ENCODE data around the gene TMEM132C.

The TMEM132C gene

DNA sequence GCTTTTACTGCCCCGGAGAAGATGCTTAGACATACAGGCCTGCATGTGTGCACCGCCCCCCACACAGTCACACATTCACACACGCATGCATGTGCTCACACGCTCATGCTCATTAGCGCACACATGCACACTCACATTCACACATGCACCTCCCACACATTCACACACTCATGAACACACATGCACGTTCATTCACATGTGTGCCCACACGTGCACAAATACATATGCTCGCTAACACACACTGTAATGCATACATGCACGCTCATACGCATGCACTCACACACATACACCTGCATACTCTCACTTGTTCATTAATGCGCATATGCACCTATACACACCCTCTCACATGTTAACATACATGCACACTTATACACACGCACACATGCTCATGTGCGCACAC is 21.9 kb downstream of the TMEM132C start:
- DNase-seq: no peak

DNA sequence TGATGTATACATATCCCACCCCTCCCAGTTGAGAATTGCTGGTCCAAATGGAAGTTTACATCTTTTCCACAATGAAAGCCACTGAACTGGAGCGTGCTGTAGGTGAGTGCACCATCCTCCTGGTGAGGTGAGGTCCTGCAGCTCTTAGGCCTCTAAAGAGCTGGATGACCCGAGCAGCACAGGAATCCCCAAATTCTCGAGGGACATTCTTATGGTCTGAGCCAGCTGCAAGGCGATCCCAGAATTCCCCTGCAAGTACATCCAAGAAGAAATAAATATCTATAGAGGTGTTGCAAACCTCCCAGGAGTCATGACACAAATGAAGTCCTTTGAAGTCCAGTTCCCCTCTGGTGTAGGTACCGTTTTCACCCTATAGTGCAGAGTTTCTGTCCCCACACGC is 24.0 kb downstream of the TMEM132C start:
- DNase-seq: no peak

DNA sequence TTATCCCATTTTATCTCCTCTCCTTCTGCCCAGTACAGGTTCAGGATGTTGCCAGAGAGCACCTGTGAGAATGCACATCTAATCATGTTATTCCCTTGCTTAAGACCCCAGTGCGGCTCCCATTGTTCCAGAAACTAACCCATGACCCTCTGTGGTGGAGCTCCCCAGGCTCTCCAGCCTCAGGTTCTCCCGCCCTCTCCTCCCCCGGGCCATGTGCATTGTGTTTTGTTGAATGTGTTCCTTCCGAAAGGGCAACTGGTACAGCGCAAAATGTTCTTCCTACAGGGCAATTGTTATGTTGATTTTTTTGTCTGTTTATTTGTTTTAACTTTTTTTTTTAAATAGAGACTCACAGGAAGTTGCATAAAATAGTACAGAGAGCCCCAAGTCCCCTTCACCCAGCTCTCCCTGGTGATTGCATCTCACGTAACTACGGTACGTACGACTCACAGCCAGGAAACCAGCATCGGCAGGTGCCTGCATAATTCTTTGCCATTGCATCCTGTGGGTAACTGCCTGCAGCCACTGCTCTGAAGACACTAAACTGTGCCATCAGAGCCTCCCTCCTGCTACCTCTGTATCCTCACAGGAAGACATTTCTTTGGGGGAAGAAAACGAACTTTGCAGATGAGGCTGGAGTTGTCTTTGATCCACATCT is 31.2 kb downstream of the TMEM132C start:
- DNase-seq: no peak

DNA sequence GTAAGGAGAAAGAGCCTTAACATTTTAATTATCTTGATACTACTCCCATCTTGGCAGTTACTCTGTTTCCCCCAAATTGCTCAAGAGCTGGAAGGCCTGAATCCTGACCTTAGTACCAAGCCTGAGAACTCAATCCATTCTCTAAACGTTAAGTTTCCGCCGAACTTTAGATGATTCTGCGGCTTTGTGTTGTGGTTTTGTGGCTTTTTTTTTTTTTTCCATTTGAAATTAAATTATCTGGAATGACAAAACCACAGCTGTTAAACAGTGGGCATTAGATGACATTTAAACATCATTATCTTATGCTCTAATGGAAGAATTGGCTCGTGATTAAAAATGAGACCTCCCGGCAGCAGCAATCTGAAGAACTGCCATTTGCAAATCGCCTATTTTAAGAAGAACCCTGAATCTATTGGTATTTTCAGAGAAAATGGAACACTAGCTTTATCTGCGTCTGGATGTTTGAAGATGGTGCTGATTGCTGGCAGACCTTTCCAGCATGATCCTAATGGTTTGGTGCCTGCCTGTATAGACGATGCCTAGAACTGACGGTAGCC is 38.4 kb downstream of the TMEM132C start:
- DNase-seq: no peak

DNA sequence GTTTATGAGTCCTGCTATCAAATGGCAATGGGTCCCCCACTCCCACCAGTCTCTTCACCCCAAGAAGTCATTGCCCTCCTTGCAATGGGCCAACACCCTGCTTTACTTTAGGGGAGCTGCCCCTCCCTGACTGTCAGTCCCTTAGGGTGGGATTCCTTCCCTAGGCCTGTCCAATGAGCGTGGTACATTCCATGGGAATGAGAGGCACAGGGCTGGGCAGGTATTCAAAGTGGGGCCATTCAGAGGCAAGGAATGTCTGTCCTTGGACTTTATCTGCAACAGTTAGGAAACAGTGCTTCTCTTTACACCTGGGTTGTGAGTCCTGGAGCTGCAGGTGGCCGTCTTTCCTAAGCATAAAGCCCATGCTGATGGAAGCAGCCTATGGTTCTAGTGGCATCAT is 40.8 kb downstream of the TMEM132C start:
- no peak for DNase-seq

DNA sequence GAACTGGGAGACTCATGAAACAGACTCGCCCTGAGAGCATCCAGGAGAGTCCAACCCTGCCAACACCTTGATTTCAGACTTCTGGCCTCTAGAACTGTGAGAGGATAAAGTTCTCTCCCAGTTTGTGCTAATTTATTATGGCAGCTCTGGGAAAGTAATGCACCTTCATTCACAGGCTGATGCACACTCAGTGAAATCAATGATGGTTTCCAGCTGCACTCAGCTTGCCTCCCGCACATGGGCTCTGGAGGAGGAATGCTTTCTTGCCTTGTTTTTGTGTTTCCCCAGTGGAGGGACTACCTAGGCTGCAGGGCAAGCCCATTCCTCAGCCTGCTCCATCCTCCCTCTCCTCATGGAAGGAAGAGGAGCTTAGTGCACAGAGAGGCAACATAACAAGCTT is 45.7 kb downstream of the TMEM132C start:
- DNase-seq: no peak

DNA sequence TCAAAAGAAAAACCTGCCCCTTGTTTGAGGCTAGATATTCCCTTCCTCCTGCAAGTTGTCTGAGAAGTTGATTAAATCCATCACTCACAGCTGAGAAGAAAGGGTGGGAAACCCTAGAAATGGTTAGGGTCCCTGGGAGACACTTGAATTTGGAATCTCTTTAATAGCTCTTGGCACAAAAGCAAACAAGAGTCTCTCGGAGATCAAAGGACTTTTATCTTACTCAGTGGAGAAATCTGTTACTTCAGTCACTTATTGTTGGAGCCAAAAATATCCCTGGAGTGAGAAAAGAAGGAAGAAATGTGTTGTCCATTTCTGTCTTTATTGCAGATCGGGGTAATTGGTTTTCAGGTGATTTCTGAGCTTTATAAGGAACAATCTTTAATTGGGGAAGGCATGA is 47.0 kb downstream of the TMEM132C start:
- no peak for DNase-seq

DNA sequence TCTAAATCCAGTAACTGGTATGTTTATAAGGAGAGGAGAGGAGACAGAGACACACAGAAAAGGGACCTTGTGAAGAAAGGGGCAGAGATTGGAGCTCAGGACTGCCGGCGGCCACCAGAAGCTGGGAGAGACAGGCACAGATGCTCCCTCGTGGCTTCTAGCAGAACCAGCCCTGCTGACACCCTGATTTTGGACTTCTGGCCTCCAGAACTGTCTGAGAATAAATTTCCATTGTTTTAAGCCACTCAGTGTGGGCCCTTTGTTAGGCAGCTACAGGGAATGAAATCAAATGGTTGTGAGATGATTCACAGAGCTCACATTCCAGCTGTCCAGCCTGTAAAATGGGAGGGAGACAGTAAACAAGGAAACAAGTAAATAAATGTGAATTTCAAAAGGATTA is 47.6 kb downstream of the TMEM132C start:
- DNase-seq: no peak

DNA sequence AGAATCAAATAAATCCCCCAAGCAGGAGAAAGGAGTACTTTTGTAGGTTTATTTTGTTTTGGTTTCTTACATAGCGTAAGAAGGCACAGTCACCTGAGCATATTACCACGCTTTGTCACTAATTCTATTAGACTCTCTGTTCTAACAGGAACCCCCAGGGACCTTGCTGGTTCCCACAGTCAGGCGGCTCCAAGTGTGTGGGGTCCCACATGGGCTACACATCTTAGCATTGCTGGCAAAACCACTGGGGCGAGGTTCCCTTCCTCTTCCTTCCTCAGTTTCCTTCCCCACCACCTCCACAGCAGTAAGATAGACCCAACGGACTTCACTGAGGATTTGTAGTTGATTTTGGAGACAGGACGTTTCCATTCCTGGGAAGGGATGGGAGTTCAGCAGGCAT is 49.1 kb downstream of the TMEM132C start:
- DNase-seq: no peak

DNA sequence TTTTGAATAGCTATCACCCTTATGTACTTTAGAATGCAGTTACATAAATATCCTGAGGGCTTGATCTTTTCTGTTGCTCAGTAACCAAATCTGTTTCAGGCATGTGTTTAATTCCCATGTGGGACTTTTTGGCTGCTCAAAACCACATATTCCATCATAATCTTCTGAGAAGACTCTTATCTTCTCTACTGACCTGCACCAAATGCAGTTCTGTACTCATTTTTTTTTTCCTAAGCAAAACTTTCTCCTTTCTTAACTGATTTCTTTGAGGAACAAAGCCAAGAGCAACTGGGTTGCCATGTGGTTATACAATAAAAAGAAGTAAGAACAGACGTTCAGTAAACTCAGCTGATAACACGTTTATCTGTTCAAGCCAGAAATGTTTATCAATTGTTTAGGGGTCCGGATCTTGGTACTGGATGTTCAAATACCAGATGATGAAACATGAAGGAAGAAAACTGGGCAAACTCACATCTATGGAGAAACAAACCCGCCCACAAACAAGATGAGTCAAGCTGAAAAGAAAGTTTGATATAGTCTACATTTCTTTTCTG is 50.1 kb downstream of the TMEM132C start:
- DNase-seq: no peak

DNA sequence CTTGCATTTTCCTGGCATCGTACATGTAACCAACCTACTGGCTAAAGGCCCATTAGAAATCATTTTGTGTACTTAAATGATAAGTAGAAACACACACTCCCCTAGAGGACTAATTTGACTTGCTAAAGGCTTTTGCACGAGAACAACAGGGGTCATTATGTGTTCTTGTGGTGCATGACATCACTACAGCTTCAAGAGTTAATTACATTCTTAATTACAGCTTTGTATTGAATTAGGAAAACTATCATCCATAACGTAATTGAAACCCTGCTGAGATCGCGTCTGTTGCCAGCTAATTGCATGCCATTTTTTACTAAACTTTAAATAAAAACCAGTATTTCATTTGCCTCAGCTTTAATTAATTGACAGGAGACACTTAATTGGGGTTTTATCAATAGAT is 51.4 kb downstream of the TMEM132C start:
- DNase-seq: no peak

DNA sequence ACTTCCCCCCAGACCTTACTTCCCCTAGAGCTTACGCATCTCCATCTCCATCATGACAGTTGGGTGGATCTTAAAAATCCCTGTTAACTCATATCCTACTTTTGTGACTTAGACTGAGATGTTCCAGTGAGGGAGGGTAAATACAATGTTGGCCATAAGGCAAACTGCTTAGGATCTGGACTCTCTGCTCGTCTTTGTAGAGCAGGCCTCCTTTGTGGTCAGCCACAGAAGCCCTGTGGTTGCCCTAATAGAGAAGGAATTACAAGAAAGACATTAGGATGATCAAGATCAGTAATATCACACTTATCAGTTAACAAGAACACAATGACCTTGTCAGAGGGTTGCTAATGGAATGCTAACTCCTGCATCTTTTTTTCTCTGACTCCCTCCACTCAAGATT is 52.0 kb downstream of the TMEM132C start:
- no peak for DNase-seq

DNA sequence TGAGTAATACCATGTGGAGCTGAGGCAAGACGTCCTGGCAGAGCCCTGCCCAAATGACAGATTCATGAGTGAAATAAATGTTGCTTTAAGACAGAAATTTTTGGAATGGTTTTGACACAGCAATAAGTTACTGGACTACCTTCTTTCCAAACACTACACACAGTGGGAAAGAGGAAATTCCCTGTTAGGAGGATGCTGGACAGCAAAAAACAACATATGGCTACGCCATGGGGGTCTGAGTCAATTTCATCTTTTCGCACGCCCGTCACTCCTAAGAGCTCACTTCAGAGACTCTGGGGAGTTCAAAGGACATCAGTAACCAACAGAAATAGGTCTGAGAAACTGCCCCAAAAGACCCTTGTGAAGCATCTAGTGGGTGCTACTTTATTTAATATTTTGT is 55.4 kb downstream of the TMEM132C start:
- DNase-seq: no peak

DNA sequence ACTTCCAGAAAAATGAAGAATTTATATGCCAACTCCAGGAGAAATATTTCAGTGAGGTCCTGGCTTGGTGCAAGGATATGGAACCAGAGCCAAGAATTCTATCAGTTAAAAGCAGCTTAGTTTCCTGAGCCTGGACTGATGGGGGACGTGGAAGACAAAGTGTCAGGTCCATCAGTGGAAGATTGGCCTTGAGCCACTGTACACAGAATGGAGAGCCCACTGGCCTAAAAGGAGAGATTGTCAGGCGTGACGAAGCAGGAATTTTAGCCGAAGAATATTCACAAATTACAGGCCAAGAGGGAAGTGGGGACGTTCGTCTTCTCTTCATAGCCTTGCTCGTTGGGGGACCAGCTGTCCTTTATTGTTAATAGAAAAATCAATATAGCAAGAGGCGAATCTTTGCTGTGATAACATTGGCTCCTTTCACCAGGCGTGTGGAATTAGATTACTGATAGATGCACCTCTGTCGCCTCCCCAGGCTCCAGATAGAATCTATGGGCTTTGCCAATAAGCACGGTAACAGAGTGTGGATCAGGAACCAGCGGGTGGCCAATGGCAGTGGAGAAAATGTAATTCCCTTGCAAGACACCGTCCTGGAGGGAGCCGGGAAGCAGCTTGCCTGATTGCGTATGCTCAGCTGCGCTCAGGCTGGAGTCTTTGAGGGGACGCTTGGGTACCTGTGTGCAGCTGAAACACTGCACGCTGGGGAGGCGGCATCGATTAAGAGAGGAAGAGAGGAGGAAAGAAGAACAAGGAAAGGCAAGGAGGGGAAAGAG is 56.4 kb downstream of the TMEM132C start:
- no peak for DNase-seq

DNA sequence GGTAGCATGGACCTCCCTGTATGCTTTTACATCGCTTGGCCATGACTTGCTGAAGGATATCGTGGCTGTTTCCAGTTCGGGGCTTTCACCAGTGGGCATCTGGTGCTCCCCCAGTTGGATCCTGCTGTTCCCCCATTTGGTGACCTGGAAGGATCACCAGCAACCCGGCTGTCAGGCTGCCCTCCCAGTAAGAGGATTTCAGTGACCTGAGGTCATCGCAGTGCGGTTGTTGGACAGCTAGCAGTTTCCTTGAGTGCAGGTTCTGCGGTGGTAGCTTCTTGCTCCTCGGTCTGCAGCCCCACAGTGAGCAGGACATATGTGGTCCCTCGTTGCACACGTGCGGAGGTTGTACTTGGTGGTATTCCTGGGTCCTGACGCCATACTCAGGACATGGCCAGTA is 58.7 kb downstream of the TMEM132C start:
- no peak for DNase-seq

DNA sequence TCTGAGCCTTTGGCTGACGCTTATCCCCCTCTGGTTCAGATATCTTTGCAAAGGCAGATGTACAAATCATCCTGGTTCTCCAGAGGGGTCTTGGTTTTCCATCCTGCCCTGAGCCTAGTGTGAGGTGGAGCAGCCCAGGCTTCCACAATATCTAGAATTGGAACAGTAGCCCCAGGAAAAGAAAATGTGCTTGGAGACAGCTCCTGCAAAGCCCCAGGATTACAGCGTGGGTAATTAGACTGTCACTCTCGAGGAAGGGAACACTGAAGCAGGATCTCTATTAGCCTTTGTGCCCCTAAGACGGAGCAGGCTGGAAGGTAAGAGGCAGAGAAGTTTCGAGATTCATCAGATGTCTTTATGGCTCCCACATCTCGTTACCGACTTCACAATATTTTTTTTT is 59.4 kb downstream of the TMEM132C start:
- no peak for DNase-seq

DNA sequence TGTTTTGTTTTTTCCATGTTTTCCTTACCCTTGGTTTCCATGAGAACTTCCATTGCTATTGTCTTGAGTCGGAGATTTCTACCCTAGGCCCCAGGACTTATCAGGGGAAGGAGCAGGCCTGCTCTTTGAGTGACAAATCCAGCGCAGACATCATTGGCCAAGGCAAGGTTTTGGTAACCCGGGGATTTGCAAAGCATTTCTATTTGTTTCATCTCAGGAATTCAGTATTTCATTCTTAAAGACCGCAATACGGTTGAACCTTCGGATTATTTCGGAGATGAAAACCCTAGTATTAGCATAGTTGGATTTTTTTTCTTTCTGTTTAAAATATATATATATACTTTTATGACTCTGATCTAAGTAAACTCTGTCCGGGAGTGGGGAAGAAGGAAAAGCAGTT is 62.0 kb downstream of the TMEM132C start:
- no peak for DNase-seq

DNA sequence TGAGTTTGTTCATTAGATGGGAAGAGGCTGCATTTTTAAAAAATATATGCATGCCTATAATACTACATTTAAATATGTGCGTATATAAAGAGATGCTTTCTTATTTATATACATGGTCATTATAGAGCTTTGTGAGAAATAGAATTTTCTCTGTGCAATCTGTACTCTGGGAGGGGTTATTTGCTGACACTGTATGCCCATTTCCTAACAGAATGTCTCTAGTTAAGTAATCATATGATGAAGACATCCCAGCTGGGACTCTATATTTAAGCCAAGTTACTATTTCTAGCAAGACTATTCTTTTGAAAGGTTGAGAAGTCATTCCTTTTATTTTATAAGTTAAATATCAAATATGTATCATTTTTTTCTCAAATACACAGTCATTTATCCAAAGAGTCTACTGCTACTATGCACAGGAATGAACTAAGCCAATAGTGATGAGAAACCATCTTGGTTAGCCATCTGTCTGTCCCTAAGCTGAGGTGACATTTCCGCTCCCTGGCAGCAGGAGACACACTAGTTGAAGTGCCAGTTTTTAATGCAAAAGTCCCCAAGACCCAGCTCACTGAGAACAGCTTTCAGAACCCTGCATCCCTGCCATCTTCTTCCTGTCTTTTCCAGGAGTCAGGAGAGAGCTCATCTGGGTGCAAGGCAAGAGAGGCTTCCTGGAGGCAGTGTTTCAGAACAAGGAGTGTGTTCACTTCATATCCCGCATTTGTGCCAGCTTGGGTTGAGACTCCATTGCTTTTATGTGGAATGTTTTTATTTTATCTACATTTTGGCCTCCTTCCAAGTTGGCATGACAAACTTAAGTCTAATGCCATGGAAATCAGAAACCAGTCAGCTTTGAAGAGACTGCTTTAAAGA is 69.5 kb downstream of the TMEM132C start:
- no peak for DNase-seq

DNA sequence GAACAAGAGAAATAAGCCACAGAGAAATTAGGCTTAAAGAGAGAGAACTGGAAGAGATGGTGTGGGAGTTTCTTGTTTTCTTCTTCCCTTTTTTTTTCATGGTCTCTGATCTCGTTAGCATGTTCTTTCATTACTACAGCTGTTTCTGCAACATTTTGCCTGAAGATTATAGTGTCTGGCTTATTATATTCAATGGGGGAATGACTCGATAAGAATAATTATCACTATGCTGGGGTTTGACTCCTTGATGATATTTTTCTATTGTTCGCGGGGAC is 70.0 kb downstream of the TMEM132C start:
- DNase-seq: no peak

DNA sequence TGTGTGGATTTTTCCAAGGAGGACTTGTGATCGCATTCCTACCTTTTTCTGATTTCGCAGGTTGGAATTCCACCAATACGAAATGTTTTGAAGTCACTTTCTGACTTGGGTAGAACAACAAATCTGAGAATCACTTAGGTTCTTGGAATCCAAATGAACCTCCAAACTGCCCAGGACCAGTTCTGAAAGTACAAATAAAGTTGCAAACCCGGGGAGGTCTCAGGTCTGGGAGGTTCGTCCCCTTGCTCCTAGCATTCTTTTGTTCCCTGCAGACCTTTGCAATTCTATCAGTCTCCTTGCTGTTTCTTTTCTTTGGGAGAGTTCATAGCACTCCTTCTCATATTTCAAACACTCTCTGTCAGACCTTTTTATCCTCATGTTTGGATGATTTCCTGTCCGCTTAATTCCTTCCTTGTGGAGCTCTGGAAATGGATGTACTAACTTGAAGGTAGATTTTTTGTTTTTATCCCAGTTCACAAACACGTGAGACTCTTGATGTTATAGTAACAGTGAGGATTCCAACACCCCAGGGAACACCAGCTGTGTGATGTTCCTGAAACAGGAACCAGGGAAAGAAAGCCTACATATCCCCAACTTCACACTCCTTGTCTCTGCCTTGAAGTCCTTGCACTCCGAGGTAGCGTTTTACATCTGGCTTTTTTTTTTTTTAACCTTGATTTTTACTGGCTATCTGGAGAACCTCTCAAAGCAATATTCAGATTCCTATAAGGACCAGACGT is 70.6 kb downstream of the TMEM132C start:
- no peak for DNase-seq

DNA sequence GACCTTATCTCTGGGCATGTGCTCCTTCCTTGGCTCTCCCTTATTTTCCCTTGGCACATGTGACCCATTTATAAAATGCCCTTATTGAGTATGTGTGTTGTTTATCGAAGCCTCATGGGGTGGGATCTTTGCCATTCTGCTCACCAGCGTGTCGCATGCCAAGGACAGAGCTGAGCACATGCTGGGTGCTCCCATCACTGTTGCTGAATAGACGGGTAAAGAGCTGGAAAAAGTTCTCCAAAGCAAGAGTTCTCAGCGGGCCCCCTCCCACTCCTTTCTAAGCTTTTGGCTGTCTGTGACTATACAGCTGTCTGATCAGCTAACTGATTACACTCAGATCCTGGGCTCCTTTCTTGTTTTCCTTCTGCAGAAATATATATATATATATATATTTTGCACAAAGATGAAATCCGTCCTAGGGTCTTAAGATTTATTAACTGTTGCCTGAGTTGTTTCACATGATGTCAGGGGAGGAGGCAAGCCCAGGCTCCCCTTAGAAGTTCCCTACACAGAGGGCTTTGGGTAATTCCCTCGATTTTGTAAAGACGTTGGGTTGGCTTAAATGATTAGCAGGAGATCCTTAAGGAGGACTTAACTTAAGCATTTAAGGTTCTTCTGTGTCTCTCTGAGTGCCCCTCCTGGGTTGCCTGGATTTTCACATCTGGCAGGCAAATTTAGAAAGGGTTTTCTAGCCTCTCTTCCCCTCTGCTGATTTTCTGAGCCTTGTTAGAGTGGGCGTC is 71.6 kb downstream of the TMEM132C start:
- DNase-seq: no peak

DNA sequence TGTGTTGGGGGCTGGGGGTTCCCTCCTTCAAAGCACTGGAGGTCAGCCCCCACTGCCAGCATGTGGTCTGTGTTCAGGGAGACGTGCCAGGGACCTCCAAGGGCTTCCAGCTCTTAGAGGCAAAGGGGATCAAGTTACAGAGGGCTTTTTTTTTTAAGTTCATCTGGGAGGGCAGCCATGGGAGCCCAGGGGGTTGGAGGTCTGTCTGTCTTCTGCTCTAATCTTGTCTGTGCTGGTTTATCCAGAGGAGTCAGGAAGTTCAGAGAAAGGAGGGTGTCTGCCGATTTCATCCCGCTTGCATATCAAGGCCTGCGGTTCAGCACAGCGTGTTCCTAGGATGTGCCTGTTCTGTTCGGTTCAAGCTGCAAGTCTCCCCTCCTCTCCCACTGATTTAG is 72.2 kb downstream of the TMEM132C start:
- no peak for DNase-seq
